ENCODE measurements around the gene PRICKLE4.
"Not testable (repeated sequence)": the region's sequence is repeated elsewhere in the genome, so short reads cannot be mapped to it uniquely, and the experiment has no call there.

- not testable (repeated sequence) for TF ChIP-seq CTCF (IDR thresholded peaks at IDR 0.05; ENCODE audit: insufficient read depth, low read length, poor library complexity, severe bottlenecking); EZH2phosphoT487 (conservative IDR thresholded peaks at IDR 0.05; ENCODE audit: low read length)
These were observed 31.4 kb downstream of the PRICKLE4 start for GRCh38 chr6:41811946-41812345.
